ENCODE data around the gene DNASE1L2.

The DNASE1L2 gene

DNA sequence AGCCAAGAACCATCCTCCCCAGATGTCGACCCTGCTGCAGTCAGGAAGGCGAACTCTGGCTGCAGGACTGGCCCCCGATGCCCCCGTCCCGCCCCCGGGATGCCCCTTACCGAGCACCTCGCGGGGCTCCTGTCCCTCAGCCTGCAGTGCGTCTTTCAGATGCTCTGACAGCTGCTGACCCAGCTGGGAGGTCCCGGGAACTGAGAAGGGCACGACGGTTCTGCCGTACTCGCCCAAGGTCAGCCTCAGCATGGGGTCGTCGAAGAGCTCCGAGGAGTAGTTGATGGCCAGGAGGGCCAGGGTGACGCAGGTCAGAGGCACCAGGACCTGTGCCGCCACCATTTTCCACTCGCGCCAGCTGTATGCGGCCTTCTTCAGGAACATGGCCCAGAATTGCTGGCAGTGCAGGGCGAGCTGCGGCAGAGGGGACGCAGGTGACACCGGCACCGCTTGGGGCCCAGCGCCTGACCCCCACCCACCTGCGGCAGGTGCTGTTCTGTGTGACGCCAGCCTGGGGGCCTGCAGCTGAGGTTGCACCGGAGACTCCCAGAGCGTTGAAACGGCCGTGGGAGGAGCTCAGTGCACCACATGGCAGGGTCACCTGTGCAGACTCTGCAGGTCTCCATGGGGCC lies 51.8 kb downstream of the DNASE1L2 start:
- no peak for DNase-seq (ENCODE audit: low read depth)
